IPS-20b (cell line): ENCODE measurements around the gene MIA2.
A peak's percentile ranks its signal among the peaks of the same experiment; 100 is the strongest.

Experiments used
- H3K27ac ChIP-seq: one replicate; pipeline ENCODE4 v1.5.1; 2013; ENCODE audit warnings: low read length
- H3K27me3 ChIP-seq: 2 replicates; pipeline ENCODE4 v1.6.1; 2013; ENCODE audit warnings: mild to moderate bottlenecking, low read length, inconsistent platforms; ENCODE audit not compliant: insufficient read depth
- H3K36me3 ChIP-seq: 2 replicates; pipeline ENCODE4 v1.6.1; 2013; ENCODE audit warnings: low read depth, mild to moderate bottlenecking, inconsistent platforms, low read length, moderate library complexity; ENCODE audit not compliant: insufficient read depth
- H3K4me1 ChIP-seq: 2 replicates; pipeline ENCODE4 v1.6.1; 2013; ENCODE audit warnings: mild to moderate bottlenecking, control low read depth, inconsistent platforms, low read length, moderate library complexity; ENCODE audit not compliant: insufficient read depth
- H3K4me3 ChIP-seq: 2 replicates; pipeline ENCODE4 v1.5.1; 2013; ENCODE audit warnings: mild to moderate bottlenecking, low read length, inconsistent platforms
- H3K9ac ChIP-seq: 2 replicates; pipeline ENCODE4 v1.6.1; 2013; ENCODE audit warnings: low read depth, mild to moderate bottlenecking, inconsistent platforms, low read length, moderate library complexity
- H3K9me3 ChIP-seq: 2 replicates; pipeline ENCODE4 v1.6.1; 2013; ENCODE audit warnings: mild to moderate bottlenecking, low read depth, low read length, inconsistent platforms; ENCODE audit not compliant: insufficient read depth

The MIA2 gene

GRCh38 chr14:39417014-39417413 is 183.3 kb downstream of the MIA2 start:
- Histone ChIP-seq H3K4me1 (no peaks in the 10 kb centered on the region), H3K9ac (no peak overlapping the region), H3K27me3 (no peaks in the 10 kb centered on the region), H3K4me3 (no peak overlapping the region), H3K9me3 (peaks cover 9% of the 10 kb centered on the region), H3K27ac (no peak overlapping the region), H3K36me3 (no peaks in the 10 kb centered on the region)

GRCh38 chr14:39419272-39419671 is 185.6 kb downstream of the MIA2 start:
- Histone ChIP-seq H3K4me3 (no peak overlapping the region), H3K9me3 (peaks cover 9% of the 10 kb centered on the region), H3K27me3 (no peaks in the 10 kb centered on the region), H3K36me3 (no peaks in the 10 kb centered on the region), H3K27ac (no peak overlapping the region), H3K9ac (no peak overlapping the region), H3K4me1 (no peaks in the 10 kb centered on the region)

GRCh38 chr14:39422243-39422642 is 188.5 kb downstream of the MIA2 start:
- Histone ChIP-seq H3K9ac (no peak overlapping the region), H3K9me3 (no peaks in the 10 kb centered on the region), H3K4me3 (no peak overlapping the region), H3K27ac (no peak overlapping the region), H3K4me1 (peaks cover 6% of the 10 kb centered on the region; the same call in 1 of the 2 replicates), H3K27me3 (no peaks in the 10 kb centered on the region), H3K36me3 (no peaks in the 10 kb centered on the region)

GRCh38 chr14:39423793-39424192 is 190.1 kb downstream of the MIA2 start:
- no peaks in the 10 kb centered on the region for H3K9me3 ChIP-seq
- H3K4me3 ChIP-seq, result no peak overlapping the region
- peaks cover 6% of the 10 kb centered on the region; the same call in 1 of the 2 replicates for H3K4me1 ChIP-seq
- H3K36me3 ChIP-seq, result no peaks in the 10 kb centered on the region
- H3K27ac ChIP-seq, result no peak overlapping the region
- no peak overlapping the region for H3K9ac ChIP-seq
- no peaks in the 10 kb centered on the region for H3K27me3 ChIP-seq

GRCh38 chr14:39425947-39426346 is 192.2 kb downstream of the MIA2 start:
- Histone ChIP-seq H3K27me3 (no peaks in the 10 kb centered on the region), H3K4me3 (no peak overlapping the region), H3K9ac (no peak overlapping the region; the same call in 1 of the 2 replicates), H3K4me1 (peaks cover 11% of the 10 kb centered on the region), H3K27ac (no peak overlapping the region), H3K36me3 (no peaks in the 10 kb centered on the region), H3K9me3 (no peaks in the 10 kb centered on the region)

GRCh38 chr14:39426605-39427004 is 192.9 kb downstream of the MIA2 start:
- no peaks in the 10 kb centered on the region for H3K9me3 ChIP-seq
- H3K27ac ChIP-seq, result no peak overlapping the region
- H3K36me3 ChIP-seq, result no peaks in the 10 kb centered on the region
- no peaks in the 10 kb centered on the region for H3K27me3 ChIP-seq
- H3K4me1 ChIP-seq, result peaks cover 11% of the 10 kb centered on the region
- no peak overlapping the region for H3K4me3 ChIP-seq
- no peak overlapping the region; the same call in 1 of the 2 replicates for H3K9ac ChIP-seq

GRCh38 chr14:39428118-39428517 is 194.4 kb downstream of the MIA2 start:
- Histone ChIP-seq H3K4me1 (peaks cover 11% of the 10 kb centered on the region), H3K4me3 (no peak overlapping the region), H3K36me3 (no peaks in the 10 kb centered on the region), H3K27ac (no peak overlapping the region), H3K27me3 (no peaks in the 10 kb centered on the region), H3K9ac (no peak overlapping the region), H3K9me3 (no peaks in the 10 kb centered on the region)

- Histone ChIP-seq H3K4me1 (peaks cover 11% of the 10 kb centered on the region), H3K9me3 (no peaks in the 10 kb centered on the region), H3K9ac (peak overlapping the region; percentile 76; the same call in 1 of the 2 replicates), H3K27ac (no peak overlapping the region), H3K4me3 (peak overlapping the region; percentile 93), H3K36me3 (no peaks in the 10 kb centered on the region), H3K27me3 (no peaks in the 10 kb centered on the region)
Observed at GRCh38 chr14:39430762-39431415, 197.2 kb downstream of the MIA2 start.

GRCh38 chr14:39431416-39432178 is 197.9 kb downstream of the MIA2 start:
- Histone ChIP-seq H3K4me1 (peaks cover 8% of the 10 kb centered on the region), H3K9ac (peak overlapping the region; percentile 99), H3K27me3 (no peaks in the 10 kb centered on the region), H3K27ac (peak overlapping the region; percentile 83), H3K9me3 (no peaks in the 10 kb centered on the region), H3K36me3 (no peaks in the 10 kb centered on the region), H3K4me3 (peak overlapping the region; percentile 93)

GRCh38 chr14:39432179-39432618 is 198.5 kb downstream of the MIA2 start, which contains the start of gene FBXO33:
TSS of gene FBXO33 (minus strand) at chr14:39432433. CDS start at chr14:39432162, 271 bp downstream.
- no peaks in the 10 kb centered on the region for H3K9me3 ChIP-seq

GRCh38 chr14:39432619-39433451 is 199.1 kb downstream of the MIA2 start:
- no peaks in the 10 kb centered on the region for H3K9me3 ChIP-seq

More at GRCh38 chr14:39432179-39432618, 198.5 kb downstream of the MIA2 start, which contains the start of gene FBXO33:
- Histone ChIP-seq H3K27me3 (no peaks in the 10 kb centered on the region), H3K27ac (peak within 1 kb of the TSS; percentile 92), H3K4me3 (peak within 1 kb of the TSS; percentile 93), H3K9ac (peak within 1 kb of the TSS; percentile 99), H3K4me1 (peaks cover 5% of the 10 kb centered on the region), H3K36me3 (no peaks in the 10 kb centered on the region)

More at GRCh38 chr14:39432619-39433451, 199.1 kb downstream of the MIA2 start:
- H3K9ac ChIP-seq, result peak overlapping the region; percentile 91
- H3K36me3 ChIP-seq, result no peaks in the 10 kb centered on the region
- H3K4me1 ChIP-seq, result peaks cover 5% of the 10 kb centered on the region
- H3K27me3 ChIP-seq, result no peaks in the 10 kb centered on the region
- peak overlapping the region; percentile 92 for H3K27ac ChIP-seq
- peak overlapping the region; percentile 82 for H3K4me3 ChIP-seq
